HG03095 (cell line): Measurements from ENCODE around the gene VPS37D.
"Not testable (repeated sequence)": the region's sequence is repeated elsewhere in the genome, so short reads cannot be mapped to it uniquely, and the experiment has no call there.

Experiments
- ATAC-seq: cut with Tn5 transposase; IDR thresholded peaks from one replicate; pipeline ENCODE4 v1.9.1; 2021; ENCODE audit warnings: moderate library complexity; ENCODE audit not compliant: unreplicated experiment

Gene VPS37D

DNA sequence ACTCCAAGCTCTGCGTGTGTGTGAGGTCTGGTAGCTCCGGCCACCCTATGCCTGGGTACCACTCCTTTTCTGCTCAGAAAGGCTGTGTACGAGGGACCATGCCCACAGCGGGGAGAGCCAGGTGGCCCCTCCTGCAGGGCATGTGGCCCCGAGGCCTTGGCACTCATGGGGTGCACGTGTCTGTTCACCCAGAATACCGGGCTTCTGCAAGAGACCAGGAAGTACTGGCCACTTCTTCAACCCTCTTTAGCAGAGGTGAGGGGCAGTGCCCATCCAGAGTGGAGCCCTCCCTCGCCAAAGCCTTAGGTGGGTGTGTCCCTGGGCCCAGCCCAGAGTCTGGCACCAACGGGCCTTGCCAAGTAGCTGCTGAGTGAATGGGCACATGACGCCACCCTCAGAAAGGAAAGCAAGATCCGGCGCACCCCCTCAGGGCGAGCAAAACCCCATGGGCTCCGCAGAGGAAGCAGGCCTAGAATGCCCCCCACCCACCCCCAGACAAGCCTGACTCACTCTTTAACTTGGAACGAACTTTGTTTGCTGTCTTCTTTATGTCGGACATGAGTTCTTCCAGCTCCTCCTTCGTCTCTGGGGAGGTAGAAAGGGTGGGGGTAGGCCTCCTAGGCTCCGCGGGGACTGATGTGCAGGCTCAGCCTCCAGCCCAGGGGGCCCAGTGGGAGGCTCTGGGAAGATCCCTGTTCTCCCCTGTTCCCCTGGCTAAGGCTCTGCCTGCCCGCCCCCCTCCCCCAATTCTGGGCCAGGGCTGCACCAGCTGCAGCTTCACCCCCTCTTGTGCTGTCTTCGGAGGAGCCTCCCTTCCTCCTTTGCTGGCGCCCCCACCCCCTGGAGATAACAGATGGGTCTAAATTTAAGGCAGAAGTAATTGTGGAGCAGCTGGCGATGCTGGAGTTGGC lies 37.3 kb downstream of the VPS37D start:
- no peak for ATAC-seq

DNA sequence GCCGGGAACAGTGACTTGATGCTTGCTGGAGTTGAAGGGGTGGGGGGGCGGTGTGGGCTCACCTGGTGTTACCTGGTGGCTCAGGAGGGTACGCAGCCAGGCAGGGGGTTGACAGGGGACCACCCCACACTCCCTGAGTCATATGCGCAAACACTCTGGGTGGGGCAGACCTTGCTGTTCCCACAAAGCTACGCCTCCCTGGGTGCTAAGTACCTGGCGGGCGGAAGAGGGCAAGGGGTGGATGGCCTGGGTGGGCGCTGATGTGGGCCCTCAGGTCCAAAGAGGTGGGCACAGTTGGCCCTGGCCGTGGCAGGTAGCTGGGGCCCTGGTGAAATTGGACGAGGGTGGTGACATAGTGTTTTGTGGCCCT lies 37.9 kb downstream of the VPS37D start:
- no peak for ATAC-seq

DNA sequence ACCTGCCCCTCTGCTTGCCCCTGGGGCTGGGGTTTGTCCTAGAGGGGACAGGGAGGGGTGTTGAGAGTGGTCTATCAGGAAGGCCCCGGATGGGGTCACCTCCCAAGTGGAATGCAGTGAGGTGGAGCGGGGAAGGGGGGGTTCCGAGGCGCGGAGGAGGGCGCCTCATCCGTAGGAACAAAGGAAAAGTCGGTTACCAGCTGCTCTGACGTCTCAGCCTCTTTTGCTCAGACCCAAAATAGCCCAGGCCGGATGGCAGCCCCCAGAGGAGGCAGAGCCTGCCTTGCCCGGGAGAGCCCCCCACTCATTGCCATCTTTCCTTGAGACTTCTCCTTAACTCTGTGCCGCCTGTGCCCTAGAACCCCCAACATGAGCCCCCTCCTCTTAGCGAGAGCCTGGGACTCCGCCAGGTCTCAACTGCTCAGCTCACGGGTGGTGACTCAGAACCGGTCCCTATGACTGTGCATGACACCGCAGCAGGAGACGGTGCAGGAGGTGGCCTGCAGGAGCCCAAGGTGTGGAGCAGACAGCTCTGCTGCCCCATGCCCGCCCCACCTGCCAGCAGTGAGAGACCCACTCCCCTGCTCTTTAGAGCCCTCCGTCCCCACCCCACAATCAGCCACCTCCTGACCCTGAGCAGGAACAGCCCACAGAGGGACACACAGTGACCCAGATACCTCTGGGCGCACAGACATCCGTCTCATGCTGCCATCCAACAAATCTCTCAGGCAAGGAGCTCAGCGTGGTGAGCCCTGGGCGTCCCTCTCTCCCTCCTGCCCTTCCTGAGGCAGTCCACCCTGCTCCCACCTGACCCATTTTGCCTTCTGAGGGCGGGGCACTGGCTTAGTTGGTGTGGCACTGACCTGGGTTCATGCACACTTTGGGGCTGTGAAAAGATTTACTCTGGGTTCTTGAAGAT lies 38.8 kb downstream of the VPS37D start:
- ATAC-seq: no peak

DNA sequence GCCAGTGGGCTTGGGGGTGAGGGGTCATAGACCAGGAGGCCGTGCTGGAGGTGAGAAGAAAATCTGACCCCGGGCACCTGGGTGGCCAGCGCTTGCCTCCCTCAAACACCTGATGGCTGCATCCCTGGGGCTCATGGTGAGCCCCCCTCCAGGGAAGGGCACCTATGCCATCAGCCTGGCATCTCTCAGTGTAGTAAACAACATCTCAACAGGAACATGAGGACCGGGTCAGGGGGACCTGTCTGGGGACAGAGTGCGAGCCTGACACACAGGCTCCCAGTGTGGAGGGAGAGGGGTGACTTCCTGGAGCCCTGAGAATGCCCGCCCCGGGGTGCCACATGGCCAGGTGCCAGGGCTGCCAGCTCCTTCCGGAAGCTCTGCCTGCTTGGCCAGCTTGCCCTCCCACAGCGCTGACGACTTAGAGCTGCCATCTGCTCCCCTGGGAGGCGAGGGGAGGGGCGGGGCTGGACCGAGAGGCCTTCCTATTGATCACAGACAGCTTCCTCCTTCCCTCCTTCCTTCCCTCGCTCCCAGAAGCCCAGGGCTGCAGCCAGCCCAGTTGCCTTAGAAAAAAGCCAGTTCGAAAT lies 39.5 kb downstream of the VPS37D start:
- ATAC-seq: no peak

- no peak for ATAC-seq
Observed at GRCh38 chr7:73708961-73709549, 41.4 kb downstream of the VPS37D start.

GRCh38 chr7:73712773-73713172 lies 45.1 kb downstream of the VPS37D start:
- ATAC-seq: no peak

DNA sequence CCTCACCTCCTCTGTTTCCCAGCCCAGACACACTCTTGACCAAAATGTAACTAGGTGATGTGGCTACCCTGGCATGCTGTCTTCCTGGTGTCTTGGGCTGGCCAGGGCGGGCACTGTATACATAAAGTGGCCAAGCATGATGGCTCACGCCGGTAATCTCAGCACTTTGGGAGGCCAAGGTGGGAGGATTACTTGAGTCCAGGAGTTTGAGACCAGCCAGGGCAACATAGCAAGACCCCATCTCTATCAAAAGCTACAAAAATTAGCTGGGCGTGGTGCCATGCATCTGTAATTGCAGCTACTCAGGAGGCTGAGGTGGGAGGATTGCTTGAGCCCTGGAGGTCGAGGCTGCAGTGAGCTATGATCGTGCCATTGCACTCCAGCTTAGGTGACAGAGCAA lies 45.7 kb downstream of the VPS37D start:
- ATAC-seq: not testable (repeated sequence)

DNA sequence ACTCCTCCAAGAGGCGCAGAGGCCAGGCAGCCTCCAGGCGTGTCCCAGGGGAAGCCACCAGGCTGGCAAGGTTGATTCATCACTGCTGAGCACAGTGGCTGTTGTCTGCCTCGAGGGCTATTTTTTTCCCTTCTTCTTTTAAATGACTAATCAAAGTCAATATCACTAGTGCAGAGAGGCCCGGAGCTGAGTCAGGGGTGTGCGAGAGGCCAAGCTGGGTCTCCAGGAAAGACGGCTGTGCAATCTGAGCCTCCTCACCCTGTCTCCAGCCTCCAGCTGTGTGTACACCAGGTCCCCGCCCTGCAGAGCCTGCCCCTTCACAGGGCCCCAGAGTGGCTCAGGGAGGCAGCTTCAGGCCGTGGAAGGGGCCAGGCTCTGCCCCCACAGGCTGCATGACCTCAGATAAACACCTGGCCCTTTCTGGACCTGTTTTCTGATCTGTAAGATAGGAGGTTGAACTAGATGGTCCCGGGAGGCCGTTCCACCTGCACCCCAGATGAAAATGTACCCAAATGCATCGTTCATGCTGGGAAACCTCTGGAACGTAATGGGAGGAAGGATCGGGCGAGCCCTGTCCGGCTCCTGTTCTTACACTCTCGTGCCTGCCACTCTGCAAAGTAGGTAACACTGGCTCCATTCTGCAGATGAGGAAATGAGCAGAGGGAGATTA lies 48.2 kb downstream of the VPS37D start:
- ATAC-seq: no peak

DNA sequence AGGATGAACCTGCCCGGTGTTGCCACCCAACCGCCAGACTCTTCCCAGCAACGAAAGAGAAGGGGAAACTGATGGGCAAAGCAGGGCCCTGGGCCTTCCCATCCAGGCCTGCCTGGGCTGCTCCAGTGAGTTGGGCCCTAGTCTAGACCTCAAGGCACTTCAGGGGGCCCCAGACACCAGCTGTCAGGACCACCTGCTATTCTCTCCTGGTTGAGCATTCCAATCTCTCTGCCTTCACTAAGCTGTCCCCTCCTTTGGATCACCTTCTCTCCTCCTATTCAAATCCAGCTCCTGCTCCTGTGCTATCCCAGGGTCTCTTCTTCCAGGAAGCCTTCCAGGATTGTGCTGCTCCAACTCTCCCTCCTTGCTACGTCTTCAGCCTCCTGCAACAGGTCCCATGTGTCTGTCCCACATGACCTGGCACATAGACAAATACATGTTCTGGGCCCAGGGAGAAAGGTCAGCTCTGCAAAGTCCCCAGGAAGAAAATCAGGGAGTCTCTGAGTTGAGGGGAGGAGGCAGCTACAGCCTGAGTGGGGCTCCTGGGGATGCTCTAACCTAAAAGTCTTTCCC lies 48.8 kb downstream of the VPS37D start:
- ATAC-seq: no peak

GRCh38 chr7:73717025-73717807 lies 49.6 kb downstream of the VPS37D start:
- ATAC-seq: no peak

GRCh38 chr7:73717991-73718405 lies 50.4 kb downstream of the VPS37D start:
- no peak for ATAC-seq

- no peak for ATAC-seq
Observed at GRCh38 chr7:73718438-73718881, 50.8 kb downstream of the VPS37D start.

DNA sequence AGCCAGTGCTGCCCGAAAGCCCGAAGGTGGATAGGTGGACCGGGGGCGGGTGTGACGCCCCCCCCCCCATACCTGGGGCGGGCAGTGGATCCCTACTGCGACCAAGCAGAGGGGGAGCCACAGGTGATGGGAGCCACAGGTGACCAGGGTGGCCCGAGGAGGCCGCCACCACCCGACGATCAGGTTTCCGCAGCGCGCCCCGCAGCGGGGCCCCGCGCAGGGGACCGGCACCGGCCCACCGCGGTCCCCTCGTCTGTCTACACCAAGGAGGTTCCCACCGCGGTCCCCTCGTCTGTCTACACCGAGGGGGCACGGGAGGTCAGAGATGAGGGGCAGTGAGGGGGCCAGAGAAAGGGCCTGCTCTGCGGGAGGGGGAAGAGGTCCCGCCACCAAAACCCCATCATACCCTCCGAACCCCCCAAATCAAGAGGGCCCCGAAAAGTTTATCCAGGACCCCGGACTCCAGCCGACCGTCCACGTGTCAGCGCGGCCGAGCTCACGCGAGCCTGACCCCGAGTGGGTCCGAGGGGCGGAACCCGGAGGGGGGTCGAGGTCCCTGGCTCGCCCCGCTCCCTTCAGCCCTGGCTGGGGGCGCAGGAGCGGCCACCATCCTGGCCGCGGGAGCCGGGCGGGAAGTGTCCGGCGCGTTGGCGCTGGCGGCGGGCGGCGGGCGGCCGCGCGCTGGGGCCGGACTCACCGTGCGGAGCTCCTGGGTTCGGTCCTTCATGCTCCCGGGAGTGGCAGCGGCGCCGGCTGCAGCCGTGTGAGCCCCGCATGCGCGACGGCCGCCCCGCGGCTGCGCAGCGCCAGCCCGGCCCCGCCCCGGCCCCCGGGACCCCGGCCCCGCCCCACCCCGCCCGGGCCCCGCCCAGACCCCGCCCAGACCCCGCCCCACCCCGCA lies 51.5 kb downstream of the VPS37D start, which contains the start of gene STX1A:
TSS of gene STX1A (minus strand) at position 765 of the 901 bp plus-strand sequence. CDS start at position 727, 38 bp downstream.
- peak; percentile 54 for ATAC-seq

GRCh38 chr7:73719806-73720169 lies 52.2 kb downstream of the VPS37D start:
- no peak for ATAC-seq

DNA sequence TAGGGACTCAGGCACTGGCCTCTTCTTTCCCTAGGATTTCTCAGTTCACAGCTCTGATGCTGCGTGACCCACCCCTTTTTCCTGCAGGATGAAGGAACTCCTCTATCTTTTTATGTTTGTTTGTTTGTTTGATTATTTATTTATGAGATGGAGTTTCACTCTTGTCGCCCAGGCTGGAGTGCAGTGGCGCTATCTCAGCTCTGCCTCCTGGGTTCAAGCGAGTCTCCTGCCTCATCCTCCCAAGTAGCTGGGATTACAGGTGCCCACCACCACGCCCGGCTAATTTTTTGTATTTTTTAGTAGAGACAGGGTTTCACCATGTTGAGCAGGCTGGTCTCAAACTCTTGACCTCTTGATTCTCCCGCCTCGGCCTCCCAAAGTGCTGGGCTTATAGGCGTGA lies 52.8 kb downstream of the VPS37D start:
- not testable (repeated sequence) for ATAC-seq

DNA sequence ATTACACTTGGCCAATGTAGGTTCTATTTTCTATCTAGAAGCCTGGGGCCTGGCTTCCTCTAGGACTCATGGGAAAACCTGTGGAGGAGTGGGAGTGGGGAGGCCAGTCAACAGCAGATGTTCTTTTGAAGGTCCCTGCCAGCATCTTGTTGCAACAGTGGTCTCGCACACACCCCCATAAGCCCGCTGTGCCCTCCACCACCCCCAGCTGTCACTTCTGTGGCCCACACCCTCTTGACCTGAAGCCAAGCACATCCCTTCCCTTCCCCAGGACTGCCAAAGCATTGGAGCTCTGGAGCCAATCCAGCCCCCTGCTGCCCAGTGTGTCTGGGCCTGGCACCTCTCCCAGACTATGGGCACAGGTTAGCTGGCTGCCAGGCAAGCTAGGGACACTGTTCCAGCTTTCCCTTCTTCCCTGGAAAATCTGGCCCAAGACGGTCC lies 53.8 kb downstream of the VPS37D start:
- no peak for ATAC-seq
